ENCODE results near the gene WWC2. TPM values are rescaled to one million over a fixed set of nuclear protein-coding genes. Genes with fewer than 3 reads are reported as not detected.

Gene WWC2
- total RNA-seq, 4 donors from 2014 or later, result 6.6 to 79.7 (median 9.4) TPM

DNA sequence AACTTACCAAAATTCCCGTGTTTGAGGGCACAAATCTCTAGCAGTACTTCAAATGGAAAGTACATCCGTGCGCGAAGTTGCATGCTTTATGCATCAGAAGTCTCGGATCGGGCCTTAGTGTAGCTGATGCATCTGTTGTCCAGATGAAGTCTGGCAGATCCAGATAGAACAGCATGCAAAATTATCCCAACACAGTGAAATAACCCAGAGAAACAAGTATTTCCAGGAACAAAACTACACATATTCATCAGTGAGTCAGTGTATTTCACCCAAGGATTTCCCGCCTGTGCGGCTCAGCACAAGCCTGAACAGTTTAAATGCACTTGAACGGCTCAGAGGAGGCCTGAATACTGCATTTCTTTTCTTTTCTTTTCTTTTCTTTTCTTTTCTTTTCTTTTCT, 250.6 kb downstream of the WWC2 start:
- in situ Hi-C loops (cut with MboI; ENCODE audit: low pct_ligation_motif_present in 1 of 4, low pct_unique_long_range_greater_than_20kb in 1 of 4, low sequenced_read_pairs in 3 of 4) (no loop called here), intact Hi-C loops (cut with DNase I; ENCODE audit: low total_unique reads) (no loop called here)
- no peak overlapping the region for H3K4me3 ChIP-seq
- H3K27ac ChIP-seq, result no peak overlapping the region
- 89 to 90% methylated on average over 9 of the region's 9 CpGs for WGBS, 2 donors (ENCODE audit: low coverage in 1 of 2)
- DNase-seq, result no peak
- H3K4me1 ChIP-seq, result no peaks in the 10 kb centered on the region
- H3K27me3 ChIP-seq, result no peaks in the 10 kb centered on the region
- TF ChIP-seq POLR2A (IDR thresholded peaks at IDR 0.05), result no peak
- TF ChIP-seq POLR2AphosphoS5 (IDR thresholded peaks at IDR 0.05), result no peak
- TF ChIP-seq, protein P1, sequence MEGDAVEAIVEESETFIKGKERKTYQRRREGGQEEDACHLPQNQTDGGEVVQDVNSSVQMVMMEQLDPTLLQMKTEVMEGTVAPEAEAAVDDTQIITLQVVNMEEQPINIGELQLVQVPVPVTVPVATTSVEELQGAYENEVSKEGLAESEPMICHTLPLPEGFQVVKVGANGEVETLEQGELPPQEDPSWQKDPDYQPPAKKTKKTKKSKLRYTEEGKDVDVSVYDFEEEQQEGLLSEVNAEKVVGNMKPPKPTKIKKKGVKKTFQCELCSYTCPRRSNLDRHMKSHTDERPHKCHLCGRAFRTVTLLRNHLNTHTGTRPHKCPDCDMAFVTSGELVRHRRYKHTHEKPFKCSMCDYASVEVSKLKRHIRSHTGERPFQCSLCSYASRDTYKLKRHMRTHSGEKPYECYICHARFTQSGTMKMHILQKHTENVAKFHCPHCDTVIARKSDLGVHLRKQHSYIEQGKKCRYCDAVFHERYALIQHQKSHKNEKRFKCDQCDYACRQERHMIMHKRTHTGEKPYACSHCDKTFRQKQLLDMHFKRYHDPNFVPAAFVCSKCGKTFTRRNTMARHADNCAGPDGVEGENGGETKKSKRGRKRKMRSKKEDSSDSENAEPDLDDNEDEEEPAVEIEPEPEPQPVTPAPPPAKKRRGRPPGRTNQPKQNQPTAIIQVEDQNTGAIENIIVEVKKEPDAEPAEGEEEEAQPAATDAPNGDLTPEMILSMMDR (IDR thresholded peaks at IDR 0.05), result no peak
- no peak for TF ChIP-seq EP300 (IDR thresholded peaks at IDR 0.05; ENCODE audit: low read depth)
- no peaks in the 10 kb centered on the region for H3K9me3 ChIP-seq
- no peaks in the 10 kb centered on the region for H3K36me3 ChIP-seq

DNA sequence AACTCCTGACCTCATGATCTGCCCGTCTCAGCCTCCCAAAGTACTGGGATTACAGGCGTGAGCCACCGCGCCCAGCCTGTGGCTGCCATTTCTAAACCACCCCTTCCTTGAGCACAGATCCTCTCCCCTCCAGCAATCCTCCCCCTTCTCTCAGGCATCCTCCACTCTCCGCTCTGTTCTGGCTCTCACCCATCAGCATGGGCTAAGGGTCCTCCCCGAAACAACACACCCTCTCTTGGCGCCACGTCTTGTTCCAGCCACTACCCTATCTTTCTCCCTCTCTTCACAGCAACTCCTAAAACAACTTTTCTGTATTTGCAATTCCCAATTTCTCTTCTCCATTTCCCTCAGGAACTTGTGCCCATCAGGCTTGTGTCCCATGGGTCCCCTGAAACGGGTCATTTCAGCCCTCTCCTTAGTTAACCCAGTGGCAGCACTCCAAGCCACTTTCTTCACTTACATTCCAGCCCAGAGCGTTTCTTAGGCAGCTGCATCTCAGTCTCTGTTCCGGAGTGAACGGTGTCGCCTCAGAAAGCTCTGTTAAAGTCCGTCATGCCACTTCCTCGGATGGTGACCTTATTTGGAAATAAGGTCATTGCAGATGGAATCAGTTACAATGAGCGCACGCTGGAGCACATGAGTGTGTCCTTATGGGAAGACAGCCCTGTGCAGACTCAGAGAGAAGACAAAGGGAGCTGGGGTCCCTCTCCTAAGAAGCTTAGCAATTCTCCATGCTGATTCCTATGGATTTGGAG, 251.4 kb downstream of the WWC2 start:
- intact Hi-C loops (cut with DNase I; ENCODE audit: low total_unique reads), result no loop called here
- H3K4me3 ChIP-seq, result no peak overlapping the region
- H3K9me3 ChIP-seq, result no peaks in the 10 kb centered on the region
- no peaks in the 10 kb centered on the region for H3K36me3 ChIP-seq
- no peak for TF ChIP-seq POLR2AphosphoS5 (IDR thresholded peaks at IDR 0.05)
- TF ChIP-seq EP300 (IDR thresholded peaks at IDR 0.05; ENCODE audit: low read depth), result no peak
- TF ChIP-seq, protein P1 (IDR thresholded peaks at IDR 0.05), result no peak
- no peak for TF ChIP-seq POLR2A (IDR thresholded peaks at IDR 0.05)
- no peak for DNase-seq
- in situ Hi-C loops (cut with MboI; ENCODE audit: low pct_ligation_motif_present in 1 of 4, low pct_unique_long_range_greater_than_20kb in 1 of 4, low sequenced_read_pairs in 3 of 4), result no loop called here
- WGBS, 2 donors (ENCODE audit: low coverage in 1 of 2), result 89 to 92% methylated on average over 5 to 17 of the region's 17 CpGs
- H3K4me1 ChIP-seq, result no peaks in the 10 kb centered on the region
- H3K27ac ChIP-seq, result no peak overlapping the region
- no peaks in the 10 kb centered on the region for H3K27me3 ChIP-seq

DNA sequence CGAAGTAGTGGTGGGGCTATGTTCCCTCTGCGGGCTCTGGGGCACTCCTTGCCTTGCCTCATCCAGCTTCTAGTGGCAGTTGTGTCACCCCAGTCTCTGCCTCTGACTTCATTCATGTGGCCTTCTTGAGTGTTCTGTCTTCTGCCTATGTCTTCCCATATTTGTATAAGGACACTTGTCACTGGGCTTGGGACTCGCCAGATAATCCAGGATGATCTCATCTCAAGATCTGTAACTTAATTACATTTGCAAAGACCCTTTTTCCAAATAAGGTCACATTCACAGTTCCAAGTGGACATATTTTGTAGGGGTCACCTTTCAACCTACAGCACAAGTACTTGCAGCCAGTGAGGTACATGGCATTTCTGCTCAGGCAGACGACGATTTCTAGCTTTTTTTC, 253.5 kb downstream of the WWC2 start:
- Histone ChIP-seq H3K27me3 (no peaks in the 10 kb centered on the region), H3K4me1 (no peaks in the 10 kb centered on the region), H3K4me3 (no peak overlapping the region), H3K9me3 (no peaks in the 10 kb centered on the region), H3K27ac (no peak overlapping the region), H3K36me3 (no peaks in the 10 kb centered on the region)
- TF ChIP-seq POLR2AphosphoS5 (IDR thresholded peaks at IDR 0.05) (no peak), POLR2A (IDR thresholded peaks at IDR 0.05) (no peak), EP300 (IDR thresholded peaks at IDR 0.05; ENCODE audit: low read depth) (no peak)
- TF ChIP-seq, protein P1 (IDR thresholded peaks at IDR 0.05), result no peak
- intact Hi-C loops (cut with DNase I; ENCODE audit: low total_unique reads) (no loop called here), in situ Hi-C loops (cut with MboI; ENCODE audit: low pct_ligation_motif_present in 1 of 4, low pct_unique_long_range_greater_than_20kb in 1 of 4, low sequenced_read_pairs in 3 of 4) (no loop called here)
- 71 to 87% methylated on average over 5 of the region's 5 CpGs for WGBS, 2 donors (ENCODE audit: low coverage in 1 of 2)
- DNase-seq, result no peak

DNA sequence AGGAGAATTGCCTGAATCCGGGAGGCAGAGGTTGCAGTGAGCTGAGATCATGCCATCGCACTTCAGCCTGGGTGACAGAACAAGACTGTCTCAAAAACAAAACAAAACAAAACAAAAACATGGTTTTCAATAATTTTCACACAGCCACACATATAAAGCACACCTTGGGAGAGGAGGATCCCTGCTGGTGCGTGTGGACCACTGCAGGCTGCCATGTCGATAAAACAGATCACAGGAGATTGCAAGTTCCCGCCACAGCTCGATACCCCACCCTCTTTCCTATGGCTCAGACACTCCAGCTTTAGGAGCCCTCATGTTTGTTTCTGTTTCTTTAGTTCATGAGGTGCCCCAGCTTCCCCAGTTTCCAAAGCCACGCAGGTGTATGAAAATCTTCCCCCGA, 254.5 kb downstream of the WWC2 start:
- 76 to 94% methylated on average over 4 to 8 of the region's 8 CpGs for WGBS, 2 donors (ENCODE audit: low coverage in 1 of 2)
- Histone ChIP-seq H3K4me1 (no peaks in the 10 kb centered on the region), H3K27ac (no peak overlapping the region), H3K27me3 (no peaks in the 10 kb centered on the region), H3K36me3 (no peaks in the 10 kb centered on the region), H3K9me3 (no peaks in the 10 kb centered on the region), H3K4me3 (no peak overlapping the region)
- intact Hi-C loops (cut with DNase I; ENCODE audit: low total_unique reads), result no loop called here
- no peak for TF ChIP-seq POLR2A (IDR thresholded peaks at IDR 0.05)
- no peak for TF ChIP-seq EP300 (IDR thresholded peaks at IDR 0.05; ENCODE audit: low read depth)
- TF ChIP-seq, protein P1 (IDR thresholded peaks at IDR 0.05), result no peak
- no peak for TF ChIP-seq POLR2AphosphoS5 (IDR thresholded peaks at IDR 0.05)
- in situ Hi-C loops (cut with MboI; ENCODE audit: low pct_ligation_motif_present in 1 of 4, low pct_unique_long_range_greater_than_20kb in 1 of 4, low sequenced_read_pairs in 3 of 4), result no loop called here
- DNase-seq, result no peak
